CD4-positive, alpha-beta memory T cell (primary cell): ENCODE results near the gene SASH1. TPM values are rescaled to one million over a fixed set of nuclear protein-coding genes. Genes with fewer than 3 reads are reported as not detected.

Source experiments
- CTCF ChIA-PET: fragments of 350-600 bp; sonication (Branson Sonifier 250); formaldehyde crosslinking; loops from one replicate; lab custom pipeline; 2021; ENCODE audit warnings: inconsistent platforms; ENCODE audit not compliant: partially characterized antibody; lab: Charles Lee
- POLR2A ChIA-PET: fragments of 350-600 bp; sonication (Branson Sonifier 250); formaldehyde crosslinking; loops from one replicate; lab custom pipeline; 2021; ENCODE audit not compliant: partially characterized antibody; lab: Charles Lee
- DNase-seq, 5 donors: peaks; one replicate each; pipeline versions ENCODE4 v3.0.0 to v3.0.0-alpha.2; 2020 to 2022; ENCODE audit warnings: mixed read lengths in 1 of 5
- H3K27ac ChIP-seq: one replicate; pipeline ENCODE4 v1.7.0; 2013; ENCODE audit warnings: low read depth, low read length
- H3K27me3 ChIP-seq: 2 replicates; pipeline ENCODE4 v1.7.0; 2013; ENCODE audit warnings: mild to moderate bottlenecking, low read length, moderate library complexity; ENCODE audit not compliant: insufficient read depth
- H3K36me3 ChIP-seq: 2 replicates; pipeline ENCODE4 v1.7.0; 2013; ENCODE audit warnings: mild to moderate bottlenecking, low read length, moderate library complexity; ENCODE audit not compliant: insufficient read depth
- H3K4me1 ChIP-seq: 2 replicates; pipeline ENCODE4 v1.7.0; 2013; ENCODE audit warnings: mild to moderate bottlenecking, low read length, moderate library complexity; ENCODE audit not compliant: insufficient read depth
- H3K4me3 ChIP-seq, 2 donors: one replicate each; pipeline ENCODE4 v1.7.0; 2013; ENCODE audit warnings: low read length in 2 of 2, mild to moderate bottlenecking in 1 of 2
- H3K9me3 ChIP-seq, 2 donors: one replicate each; pipeline ENCODE4 v1.7.0; 2013; ENCODE audit warnings: low read length in 2 of 2, control low read depth in 1 of 2; ENCODE audit not compliant: control insufficient read depth in 1 of 2
- H3K27ac Mint-ChIP-seq, 7 donors: one replicate each; pipeline ENCODE4 v1.8.0; 2020 to 2021; ENCODE audit warnings: mixed read lengths in 7 of 7, mild to moderate bottlenecking in 6 of 7, inconsistent platforms in 3 of 7, moderate library complexity in 3 of 7
- H3K27me3 Mint-ChIP-seq, 2 donors: one replicate each; pipeline ENCODE4 v1.8.0; 2020 to 2021; ENCODE audit warnings: mixed read lengths in 2 of 2
- H3K36me3 Mint-ChIP-seq, 2 donors: one replicate each; pipeline ENCODE4 v1.8.0; 2020 to 2021; ENCODE audit warnings: mixed read lengths in 2 of 2, inconsistent platforms in 1 of 2, mild to moderate bottlenecking in 1 of 2
- H3K4me1 Mint-ChIP-seq, 4 donors: one replicate each; pipeline ENCODE4 v1.8.0; 2020 to 2021; ENCODE audit warnings: mixed read lengths in 4 of 4, mild to moderate bottlenecking in 1 of 4
- H3K4me3 Mint-ChIP-seq, 8 donors: one replicate each; pipeline ENCODE4 v1.8.0; 2020 to 2021; ENCODE audit warnings: mixed read lengths in 8 of 8, mild to moderate bottlenecking in 7 of 8, moderate library complexity in 6 of 8, inconsistent platforms in 3 of 8
- H3K9me3 Mint-ChIP-seq, 8 donors: one replicate each; pipeline ENCODE4 v1.8.0; 2020 to 2021; ENCODE audit warnings: mixed read lengths in 8 of 8, mild to moderate bottlenecking in 5 of 8, inconsistent platforms in 3 of 8, moderate library complexity in 1 of 8
- intact Hi-C: fragments of 100-400 bp; cut with micrococcal nuclease; formaldehyde crosslinking; loops from one replicate; pipeline ENCODE4 v1.15.1; 2023
- polyA plus RNA-seq, 2 donors: library from polyadenylated mRNA; unstranded; fragments of 300-500 nt; fragmentation: Illumina TruSeq; gene quantifications; one replicate each; pipeline ENCODE4 v1.2.3, GENCODE V29; 2021
- total RNA-seq, 2 experiments: library from RNA; stranded (reverse); gene quantifications; one replicate each; pipeline ENCODE4 v1.2.3, GENCODE V29; 2021

Gene SASH1
- total RNA-seq (under 1 TPM; 0.26 to 0.30 TPM), polyA plus RNA-seq (1 to 10 TPM; 3.2 to 4.9 TPM)

DNA sequence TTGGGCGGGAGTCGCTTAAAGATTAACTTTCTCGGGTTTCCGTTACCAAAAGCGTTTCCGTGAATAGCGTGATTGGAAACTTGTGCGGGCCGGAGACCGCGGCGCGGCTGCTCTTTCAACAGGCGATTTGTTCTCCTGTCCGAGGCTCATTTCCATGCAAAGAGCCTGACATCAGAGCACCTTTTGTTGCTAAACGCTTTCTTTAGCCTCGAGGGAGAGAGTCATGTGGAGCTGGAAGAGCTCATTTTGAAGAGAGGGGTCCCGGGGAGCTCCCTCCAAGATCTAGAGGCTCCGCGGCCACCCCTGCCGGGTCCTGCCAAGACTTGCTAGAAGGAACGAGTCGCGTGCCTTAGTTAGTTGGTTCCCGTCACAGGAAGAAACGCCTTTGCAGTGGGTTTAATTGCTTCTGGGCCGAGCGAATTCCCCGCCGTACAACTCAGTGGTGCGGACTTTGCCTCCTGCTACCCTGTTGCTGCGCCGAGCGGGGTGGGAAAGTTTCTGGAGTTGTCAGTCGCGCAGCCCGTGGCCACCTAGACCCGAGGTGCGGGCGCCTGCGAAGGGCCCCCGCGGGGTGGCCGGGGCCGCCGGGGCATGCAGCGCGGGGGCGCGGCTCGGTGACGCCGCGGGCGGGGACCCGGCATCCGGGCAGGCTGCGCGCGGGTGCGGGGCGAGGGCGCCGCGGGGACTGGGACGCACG lies at the start of gene SASH1:
TSS of gene SASH1 (plus strand) at position 489 of the 697 bp plus-strand sequence. CDS start 230 bp downstream, outside the sequence.
- Mint-ChIP-seq H3K9me3 (no peaks in the 10 kb centered on the region), H3K27me3 (peaks cover 32 to 37% of the 10 kb centered on the region in 2 donors), H3K36me3 (no peaks in the 10 kb centered on the region), H3K27ac (peak within 1 kb of the TSS in 4 of 7 donors; percentile 24 to 87 (median 54)), H3K4me3 (peak within 1 kb of the TSS; percentile 79 to 89 (median 84)), H3K4me1 (peaks cover 0 to 20% (median 9%) of the 10 kb centered on the region in 4 donors)
- H3K36me3 ChIP-seq: no peaks in the 10 kb centered on the region
- no peaks in the 10 kb centered on the region for H3K9me3 ChIP-seq
- ChIA-PET POLR2A (no interaction called here), CTCF (no interaction called here)
- intact Hi-C loops: no loop called here
- peak in 3 of 5 donors; percentile 4 to 32 (median 9) for DNase-seq
- H3K4me1 ChIP-seq: peaks cover 10% of the 10 kb centered on the region
- H3K4me3 ChIP-seq: no peak within 1 kb of the TSS
- H3K27ac ChIP-seq: peak within 1 kb of the TSS; percentile 0
- no peaks in the 10 kb centered on the region for H3K27me3 ChIP-seq

DNA sequence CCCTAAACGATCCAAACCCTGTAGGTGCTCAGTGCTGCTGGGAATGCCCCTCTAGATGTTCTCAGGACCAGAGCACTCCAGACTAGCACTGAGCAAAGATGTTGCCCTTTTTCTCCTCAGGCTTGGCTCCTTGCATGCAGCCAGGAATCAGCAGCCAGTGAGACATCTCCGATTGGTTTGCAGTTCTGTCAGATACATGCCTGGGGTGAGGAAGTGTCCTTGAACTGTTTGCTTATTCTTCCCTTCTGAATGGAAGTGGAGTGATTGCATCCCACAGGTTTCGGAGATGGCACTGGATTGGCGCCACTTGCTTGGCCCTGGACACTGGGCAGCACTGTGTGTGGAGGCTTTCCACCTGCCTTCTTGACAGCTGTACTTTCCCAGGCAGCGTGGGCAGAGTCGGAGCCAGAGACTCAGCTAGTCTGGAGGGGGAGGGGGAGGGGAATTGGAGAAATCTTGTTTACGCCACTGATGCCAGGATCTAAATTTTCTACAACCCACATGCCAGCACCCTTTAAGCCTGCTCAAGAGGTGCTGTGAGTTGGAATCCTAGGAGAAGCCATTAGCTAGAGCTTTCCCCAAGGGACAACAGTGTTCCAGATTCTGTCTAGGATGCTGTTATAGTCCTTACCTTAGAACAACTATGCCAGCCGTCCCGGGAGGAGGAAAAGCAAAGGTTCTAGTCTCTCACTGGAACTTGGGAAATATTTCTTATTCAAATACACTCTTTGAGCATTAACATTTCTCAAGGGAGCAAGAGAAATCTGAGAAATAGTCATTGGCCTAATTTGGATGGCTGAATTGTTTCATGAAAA lies 49.2 kb upstream of the SASH1 start:
- Mint-ChIP-seq H3K27ac (no peak overlapping the region), H3K36me3 (no peaks in the 10 kb centered on the region), H3K4me1 (no peaks in the 10 kb centered on the region), H3K27me3 (peaks cover 4 to 14% of the 10 kb centered on the region in 2 donors), H3K9me3 (no peaks in the 10 kb centered on the region), H3K4me3 (no peak overlapping the region)
- Histone ChIP-seq H3K36me3 (no peaks in the 10 kb centered on the region), H3K4me1 (no peaks in the 10 kb centered on the region), H3K27ac (no peak overlapping the region), H3K4me3 (no peak overlapping the region), H3K27me3 (no peaks in the 10 kb centered on the region), H3K9me3 (no peaks in the 10 kb centered on the region)
- DNase-seq: no peak
- ChIA-PET POLR2A (no interaction called here), CTCF (no interaction called here)
- intact Hi-C loops: no loop called here

DNA sequence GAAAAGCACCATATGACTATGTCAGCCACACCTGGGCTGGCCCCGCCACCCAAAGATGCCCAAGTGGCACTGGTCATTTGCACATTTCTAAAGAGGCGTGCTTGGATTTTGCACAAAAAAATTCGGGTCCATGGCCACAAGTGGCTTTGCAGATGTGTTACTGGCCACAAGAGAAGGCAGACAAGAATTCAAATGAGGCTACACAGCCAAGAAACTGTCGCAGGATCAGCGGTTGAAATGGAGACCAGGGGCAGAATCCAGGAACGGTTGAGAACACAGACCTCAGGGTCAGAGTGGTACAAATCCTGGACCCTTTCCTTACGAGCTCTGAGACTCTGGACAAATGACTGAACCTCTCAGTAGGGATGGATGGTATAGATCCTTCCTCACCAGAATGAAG lies 48.6 kb upstream of the SASH1 start:
- ChIA-PET POLR2A (no interaction called here), CTCF (no interaction called here)
- no peaks in the 10 kb centered on the region for H3K4me1 Mint-ChIP-seq
- no peak for DNase-seq
- no peaks in the 10 kb centered on the region for H3K36me3 Mint-ChIP-seq
- H3K4me1 ChIP-seq: no peaks in the 10 kb centered on the region
- no peaks in the 10 kb centered on the region for H3K9me3 Mint-ChIP-seq
- no peaks in the 10 kb centered on the region for H3K27me3 ChIP-seq
- no peaks in the 10 kb centered on the region for H3K36me3 ChIP-seq
- no peak overlapping the region for H3K4me3 ChIP-seq
- no peaks in the 10 kb centered on the region for H3K9me3 ChIP-seq
- no peak overlapping the region for H3K27ac ChIP-seq
- peaks cover 4 to 14% of the 10 kb centered on the region in 2 donors for H3K27me3 Mint-ChIP-seq
- intact Hi-C loops: no loop called here
- no peak overlapping the region for H3K27ac Mint-ChIP-seq
- no peak overlapping the region for H3K4me3 Mint-ChIP-seq

DNA sequence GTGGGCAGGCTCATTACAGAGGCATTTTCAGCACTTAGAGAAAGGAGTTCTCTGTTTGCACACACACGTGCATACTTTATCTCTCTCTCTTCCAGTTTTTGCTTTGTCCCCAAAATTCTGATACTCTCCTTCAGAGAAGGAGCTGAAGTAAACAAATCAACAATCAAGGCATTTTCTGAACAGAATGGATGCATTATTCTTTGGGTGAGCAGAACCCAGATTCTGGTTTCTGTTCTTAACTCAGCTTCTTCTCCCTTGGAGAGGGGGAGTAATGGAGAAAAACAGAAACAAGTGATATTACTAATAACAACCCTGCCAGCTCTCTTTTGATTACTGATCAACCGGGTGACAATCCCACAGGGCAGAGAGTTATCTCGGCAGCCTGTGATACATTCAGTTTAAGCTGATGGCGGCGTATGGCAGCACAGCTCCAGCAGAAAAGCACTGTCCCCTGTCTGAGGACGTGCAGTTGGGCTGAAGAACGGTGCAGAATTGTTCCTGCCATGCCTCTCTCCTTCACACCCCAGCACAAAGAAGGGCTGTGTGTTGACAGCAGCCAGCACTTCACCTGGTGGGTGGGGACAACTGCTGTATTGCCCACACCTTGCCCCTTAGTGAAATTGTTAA lies 47.3 kb upstream of the SASH1 start:
- Mint-ChIP-seq H3K9me3 (no peaks in the 10 kb centered on the region), H3K27ac (peak overlapping the region in 1 of 7 donors; percentile 61), H3K36me3 (no peaks in the 10 kb centered on the region), H3K4me3 (no peak overlapping the region), H3K27me3 (peaks cover 2 to 13% of the 10 kb centered on the region in 2 donors), H3K4me1 (no peaks in the 10 kb centered on the region)
- ChIA-PET POLR2A (no interaction called here), CTCF (no interaction called here)
- H3K27ac ChIP-seq: no peak overlapping the region
- no peak overlapping the region for H3K4me3 ChIP-seq
- intact Hi-C loops: no loop called here
- no peaks in the 10 kb centered on the region for H3K36me3 ChIP-seq
- no peaks in the 10 kb centered on the region for H3K9me3 ChIP-seq
- no peak for DNase-seq
- no peaks in the 10 kb centered on the region for H3K27me3 ChIP-seq
- no peaks in the 10 kb centered on the region for H3K4me1 ChIP-seq

DNA sequence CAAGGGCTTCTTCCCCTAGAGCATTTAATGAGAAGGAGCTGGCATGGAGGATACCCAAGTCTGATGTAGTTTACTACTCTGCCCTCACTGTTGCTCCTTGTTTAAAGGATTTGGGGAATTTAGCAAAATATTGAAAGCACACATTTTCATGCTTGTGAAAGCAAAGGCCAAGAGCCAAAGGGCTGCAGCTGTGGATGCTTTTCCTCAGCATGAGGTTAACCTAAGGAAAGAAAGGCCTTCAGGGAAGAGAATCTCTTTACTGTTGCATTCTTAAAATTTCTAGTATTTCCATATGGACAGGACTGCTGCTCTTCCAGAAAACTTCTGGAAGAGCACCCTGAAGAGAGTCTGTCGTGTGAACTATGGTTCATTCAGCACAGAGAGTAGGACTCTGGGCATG lies 45.9 kb upstream of the SASH1 start:
- intact Hi-C loops: no loop called here
- Mint-ChIP-seq H3K27me3 (peaks cover 2 to 13% of the 10 kb centered on the region in 2 donors), H3K36me3 (no peaks in the 10 kb centered on the region), H3K9me3 (no peaks in the 10 kb centered on the region), H3K4me3 (no peak overlapping the region), H3K4me1 (no peaks in the 10 kb centered on the region), H3K27ac (no peak overlapping the region)
- CTCF ChIA-PET: no interaction called here
- Histone ChIP-seq H3K27me3 (no peaks in the 10 kb centered on the region), H3K9me3 (no peaks in the 10 kb centered on the region), H3K4me3 (no peak overlapping the region), H3K4me1 (no peaks in the 10 kb centered on the region), H3K27ac (no peak overlapping the region), H3K36me3 (no peaks in the 10 kb centered on the region)
- no peak for DNase-seq
- POLR2A ChIA-PET: no interaction called here

DNA sequence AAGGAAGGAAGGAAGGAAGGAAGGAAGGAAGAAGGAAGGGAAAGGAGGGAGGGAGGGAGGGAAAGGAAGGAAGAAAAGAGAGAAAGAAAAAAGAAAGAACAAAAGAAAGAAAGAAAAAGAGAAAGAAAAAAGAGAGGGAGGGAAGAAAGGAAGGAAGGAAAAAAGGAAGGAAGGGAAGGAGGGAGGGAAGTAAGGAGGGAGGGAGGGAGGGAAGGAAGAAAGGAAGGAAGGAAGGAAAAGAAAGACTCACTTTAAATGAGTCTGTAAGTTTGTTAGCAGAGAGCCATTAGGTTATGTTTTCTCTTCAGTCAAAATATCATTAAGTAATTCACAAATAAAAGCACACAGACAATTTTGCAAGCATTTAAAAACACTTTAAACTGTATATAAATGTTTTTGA lies 44.0 kb upstream of the SASH1 start:
- H3K27me3 Mint-ChIP-seq: peaks cover 0 to 13% of the 10 kb centered on the region in 2 donors
- no peak overlapping the region for H3K4me3 Mint-ChIP-seq
- Histone ChIP-seq H3K4me1 (no peaks in the 10 kb centered on the region), H3K27ac (no peak overlapping the region), H3K36me3 (no peaks in the 10 kb centered on the region), H3K9me3 (no peaks in the 10 kb centered on the region), H3K27me3 (no peaks in the 10 kb centered on the region), H3K4me3 (no peak overlapping the region)
- H3K4me1 Mint-ChIP-seq: no peaks in the 10 kb centered on the region
- ChIA-PET CTCF (no interaction called here), POLR2A (no interaction called here)
- intact Hi-C loops: no loop called here
- DNase-seq: no peak
- H3K9me3 Mint-ChIP-seq: no peaks in the 10 kb centered on the region
- no peaks in the 10 kb centered on the region for H3K36me3 Mint-ChIP-seq
- no peak overlapping the region for H3K27ac Mint-ChIP-seq

DNA sequence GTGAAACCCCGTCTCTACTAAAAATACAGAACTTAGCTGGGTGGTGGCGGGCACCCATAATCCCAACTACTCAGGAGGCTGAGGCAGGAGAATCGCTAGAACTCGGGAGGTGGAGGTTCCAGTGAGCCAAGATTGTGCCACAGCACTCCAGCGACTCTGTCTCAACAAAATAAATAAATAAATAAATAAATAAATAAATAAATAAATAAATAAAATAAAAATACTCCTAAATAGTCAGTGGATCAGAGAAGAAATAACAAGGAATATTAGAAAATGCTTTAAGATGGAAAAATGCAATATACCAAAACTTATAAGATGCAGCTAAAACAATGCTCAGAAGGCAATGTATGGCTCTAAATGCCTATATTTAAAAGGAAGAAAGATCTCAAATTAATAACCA lies 39.0 kb upstream of the SASH1 start:
- Mint-ChIP-seq H3K27me3 (peaks cover 0 to 2% of the 10 kb centered on the region in 2 donors), H3K36me3 (no peaks in the 10 kb centered on the region), H3K4me3 (no peak overlapping the region), H3K4me1 (no peaks in the 10 kb centered on the region), H3K27ac (no peak overlapping the region), H3K9me3 (no peaks in the 10 kb centered on the region)
- DNase-seq: no peak
- H3K9me3 ChIP-seq: no peaks in the 10 kb centered on the region
- no peaks in the 10 kb centered on the region for H3K27me3 ChIP-seq
- H3K4me1 ChIP-seq: no peaks in the 10 kb centered on the region
- intact Hi-C loops: no loop called here
- H3K36me3 ChIP-seq: no peaks in the 10 kb centered on the region
- H3K27ac ChIP-seq: no peak overlapping the region
- CTCF ChIA-PET: no interaction called here
- POLR2A ChIA-PET: no interaction called here
- H3K4me3 ChIP-seq: no peak overlapping the region
